ENCODE data around the gene MCU. TPM values are rescaled to one million over a fixed set of nuclear protein-coding genes. Genes with fewer than 3 reads are reported as not detected.
A peak's percentile ranks its signal among the peaks of the same experiment; 100 is the strongest.

Gene MCU
- total RNA-seq, 1 donor from 2014 or later = 31.8 TPM

DNA sequence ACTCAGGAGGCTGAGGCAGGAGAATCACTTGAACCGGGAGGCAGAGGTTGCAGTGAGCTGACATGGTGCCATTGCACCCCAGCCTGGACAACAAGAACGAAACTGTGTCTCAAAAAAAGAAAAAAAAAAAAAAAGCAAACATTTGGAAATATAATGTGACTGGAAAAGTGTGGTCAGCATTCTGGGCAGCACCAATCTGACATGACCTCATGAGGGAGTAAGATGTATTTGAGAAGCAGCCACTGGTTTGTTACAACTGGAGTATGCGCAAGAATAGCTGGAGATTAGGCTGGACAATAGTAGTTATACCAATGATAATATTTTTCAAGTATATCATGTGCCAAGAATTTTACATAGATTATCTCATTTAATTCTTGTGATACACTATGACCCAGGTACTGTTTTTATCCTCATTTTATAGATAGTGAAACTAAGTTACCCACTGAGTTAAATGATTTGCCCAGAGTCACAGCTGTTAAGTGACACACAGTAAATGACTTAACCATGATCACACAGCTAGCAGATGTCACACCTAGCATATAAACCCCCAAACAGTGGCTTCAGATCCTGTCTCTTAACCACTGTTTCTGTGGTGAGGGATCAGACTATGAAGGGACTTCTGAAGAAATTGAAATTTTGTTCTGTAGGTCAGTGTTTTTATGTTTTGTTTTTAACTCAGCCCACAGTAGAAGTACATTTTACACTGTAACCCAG is 11.1 kb downstream of the MCU start:
- Histone ChIP-seq H4K20me1 (ENCODE audit: insufficient read depth, low read length) (peaks cover 46% of the 10 kb centered on the region), H3K4me2 (ENCODE audit: low read length) (peak overlapping the region; percentile 28), H3K27ac (ENCODE audit: low read depth, low read length) (peak overlapping the region; percentile 45), H2AFZ (ENCODE audit: low read depth, low read length) (no peak overlapping the region), H3K27me3 (ENCODE audit: insufficient read depth, low read length) (no peaks in the 10 kb centered on the region), H3K79me2 (ENCODE audit: insufficient read depth, low read length) (peaks cover 93% of the 10 kb centered on the region), H3K9ac (ENCODE audit: low read length) (no peak overlapping the region), H3K4me3 (ENCODE audit: insufficient read depth, low read depth, low read length) (no peak overlapping the region), H3K4me1 (ENCODE audit: insufficient read depth, low read length) (peaks cover 6% of the 10 kb centered on the region), H3K9me3 (ENCODE audit: insufficient read depth, low read depth, low read length) (no peaks in the 10 kb centered on the region), H3K36me3 (ENCODE audit: insufficient read depth, low read length) (no peaks in the 10 kb centered on the region)
- Mint-ChIP-seq H3K4me3 (ENCODE audit: unreplicated experiment) (no peak overlapping the region), H3K27me3 (ENCODE audit: low read depth, unreplicated experiment) (no peaks in the 10 kb centered on the region), H3K4me1 (ENCODE audit: low read depth, unreplicated experiment) (peaks cover 8% of the 10 kb centered on the region), H3K9me3 (ENCODE audit: unreplicated experiment) (no peaks in the 10 kb centered on the region), H3K36me3 (ENCODE audit: low read depth, unreplicated experiment) (no peaks in the 10 kb centered on the region), H3K27ac (ENCODE audit: unreplicated experiment) (peak overlapping the region; percentile 22)
- FAIRE-seq = no peak
- DNase-seq (ENCODE audit: low read depth) = peak; percentile 73
- TF ChIP-seq, protein P1, sequence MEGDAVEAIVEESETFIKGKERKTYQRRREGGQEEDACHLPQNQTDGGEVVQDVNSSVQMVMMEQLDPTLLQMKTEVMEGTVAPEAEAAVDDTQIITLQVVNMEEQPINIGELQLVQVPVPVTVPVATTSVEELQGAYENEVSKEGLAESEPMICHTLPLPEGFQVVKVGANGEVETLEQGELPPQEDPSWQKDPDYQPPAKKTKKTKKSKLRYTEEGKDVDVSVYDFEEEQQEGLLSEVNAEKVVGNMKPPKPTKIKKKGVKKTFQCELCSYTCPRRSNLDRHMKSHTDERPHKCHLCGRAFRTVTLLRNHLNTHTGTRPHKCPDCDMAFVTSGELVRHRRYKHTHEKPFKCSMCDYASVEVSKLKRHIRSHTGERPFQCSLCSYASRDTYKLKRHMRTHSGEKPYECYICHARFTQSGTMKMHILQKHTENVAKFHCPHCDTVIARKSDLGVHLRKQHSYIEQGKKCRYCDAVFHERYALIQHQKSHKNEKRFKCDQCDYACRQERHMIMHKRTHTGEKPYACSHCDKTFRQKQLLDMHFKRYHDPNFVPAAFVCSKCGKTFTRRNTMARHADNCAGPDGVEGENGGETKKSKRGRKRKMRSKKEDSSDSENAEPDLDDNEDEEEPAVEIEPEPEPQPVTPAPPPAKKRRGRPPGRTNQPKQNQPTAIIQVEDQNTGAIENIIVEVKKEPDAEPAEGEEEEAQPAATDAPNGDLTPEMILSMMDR (IDR thresholded peaks at IDR 0.05; ENCODE audit: insufficient read depth, low read depth, low read length) = no peak
- TF ChIP-seq EZH2 (IDR thresholded peaks at IDR 0.05; ENCODE audit: insufficient read depth, low read length) = no peak

DNA sequence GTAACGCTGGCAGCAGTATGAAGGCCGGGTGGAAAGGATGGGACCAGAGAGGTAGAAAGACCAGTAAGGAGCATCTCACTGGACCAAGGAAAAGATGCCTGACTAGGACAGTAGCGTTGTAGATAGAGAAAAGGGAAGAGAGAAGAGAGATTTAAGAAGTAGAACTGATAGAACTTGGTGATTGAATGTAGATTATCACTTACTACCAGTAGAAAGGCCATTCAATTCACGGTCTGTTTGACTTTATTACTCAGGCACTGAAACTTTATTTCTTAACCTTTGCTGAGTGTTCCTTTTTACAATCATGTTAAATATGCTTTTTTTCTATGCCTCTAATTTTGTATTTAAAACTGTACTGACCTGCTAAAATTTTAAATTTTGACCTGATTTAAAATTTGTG is 12.2 kb downstream of the MCU start:
- H3K9me3 ChIP-seq (ENCODE audit: insufficient read depth, low read depth, low read length) = no peaks in the 10 kb centered on the region
- no peak overlapping the region for H2AFZ ChIP-seq (ENCODE audit: low read depth, low read length)
- no peak overlapping the region for H3K4me2 ChIP-seq (ENCODE audit: low read length)
- H3K4me3 Mint-ChIP-seq (ENCODE audit: unreplicated experiment) = no peak overlapping the region
- H3K9me3 Mint-ChIP-seq (ENCODE audit: unreplicated experiment) = no peaks in the 10 kb centered on the region
- H3K4me1 ChIP-seq (ENCODE audit: insufficient read depth, low read length) = peaks cover 15% of the 10 kb centered on the region
- DNase-seq (ENCODE audit: low read depth) (no peak), FAIRE-seq (no peak)
- H3K27me3 Mint-ChIP-seq (ENCODE audit: low read depth, unreplicated experiment) = no peaks in the 10 kb centered on the region
- H3K4me1 Mint-ChIP-seq (ENCODE audit: low read depth, unreplicated experiment) = peaks cover 8% of the 10 kb centered on the region
- H3K4me3 ChIP-seq (ENCODE audit: insufficient read depth, low read depth, low read length) = no peak overlapping the region
- no peak overlapping the region for H3K27ac ChIP-seq (ENCODE audit: low read depth, low read length)
- no peaks in the 10 kb centered on the region for H3K36me3 Mint-ChIP-seq (ENCODE audit: low read depth, unreplicated experiment)
- no peak overlapping the region for H3K9ac ChIP-seq (ENCODE audit: low read length)
- H3K27ac Mint-ChIP-seq (ENCODE audit: unreplicated experiment) = no peak overlapping the region
- peaks cover 92% of the 10 kb centered on the region for H3K79me2 ChIP-seq (ENCODE audit: insufficient read depth, low read length)
- no peak for TF ChIP-seq EZH2 (IDR thresholded peaks at IDR 0.05; ENCODE audit: insufficient read depth, low read length)
- TF ChIP-seq, protein P1 (IDR thresholded peaks at IDR 0.05; ENCODE audit: insufficient read depth, low read depth, low read length) = no peak
- H3K36me3 ChIP-seq (ENCODE audit: insufficient read depth, low read length) = no peaks in the 10 kb centered on the region
- peaks cover 36% of the 10 kb centered on the region for H4K20me1 ChIP-seq (ENCODE audit: insufficient read depth, low read length)
- H3K27me3 ChIP-seq (ENCODE audit: insufficient read depth, low read length) = no peaks in the 10 kb centered on the region

DNA sequence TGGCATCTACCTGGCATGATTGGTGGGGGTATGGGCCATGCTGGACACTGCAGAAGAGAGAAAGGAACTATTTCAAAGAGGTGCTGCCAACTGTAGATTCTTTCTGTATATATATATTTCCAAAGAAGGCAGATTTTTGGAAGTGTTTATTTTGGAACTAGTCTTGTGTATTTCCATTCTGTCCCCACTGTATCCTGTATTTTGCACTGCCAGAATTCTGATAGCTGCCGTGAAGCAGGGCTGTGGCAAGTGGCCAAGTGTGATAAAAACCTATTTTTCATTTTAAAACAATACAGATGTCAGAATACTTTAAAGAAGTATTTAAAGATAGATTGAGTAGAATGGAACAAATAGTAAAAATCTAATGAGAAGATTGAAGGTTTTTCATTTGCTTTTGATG is 17.1 kb downstream of the MCU start:
- H3K27me3 ChIP-seq (ENCODE audit: insufficient read depth, low read length) = no peaks in the 10 kb centered on the region
- no peak overlapping the region for H3K4me3 ChIP-seq (ENCODE audit: insufficient read depth, low read depth, low read length)
- peaks cover 30% of the 10 kb centered on the region for H3K4me1 ChIP-seq (ENCODE audit: insufficient read depth, low read length)
- peaks cover 2% of the 10 kb centered on the region for H4K20me1 ChIP-seq (ENCODE audit: insufficient read depth, low read length)
- H3K79me2 ChIP-seq (ENCODE audit: insufficient read depth, low read length) = peaks cover 68% of the 10 kb centered on the region
- H3K4me1 Mint-ChIP-seq (ENCODE audit: low read depth, unreplicated experiment) = peaks cover 15% of the 10 kb centered on the region
- peak; percentile 61 for DNase-seq (ENCODE audit: low read depth)
- H3K9ac ChIP-seq (ENCODE audit: low read length) = no peak overlapping the region
- no peak for FAIRE-seq
- no peaks in the 10 kb centered on the region for H3K36me3 ChIP-seq (ENCODE audit: insufficient read depth, low read length)
- no peak overlapping the region for H3K27ac ChIP-seq (ENCODE audit: low read depth, low read length)
- TF ChIP-seq EZH2 (IDR thresholded peaks at IDR 0.05; ENCODE audit: insufficient read depth, low read length) = no peak
- TF ChIP-seq, protein P1 (IDR thresholded peaks at IDR 0.05; ENCODE audit: insufficient read depth, low read depth, low read length) = no peak
- no peaks in the 10 kb centered on the region for H3K9me3 ChIP-seq (ENCODE audit: insufficient read depth, low read depth, low read length)
- H3K4me2 ChIP-seq (ENCODE audit: low read length) = no peak overlapping the region
- no peaks in the 10 kb centered on the region for H3K27me3 Mint-ChIP-seq (ENCODE audit: low read depth, unreplicated experiment)
- H3K9me3 Mint-ChIP-seq (ENCODE audit: unreplicated experiment) = no peaks in the 10 kb centered on the region
- no peak overlapping the region for H3K4me3 Mint-ChIP-seq (ENCODE audit: unreplicated experiment)
- no peak overlapping the region for H2AFZ ChIP-seq (ENCODE audit: low read depth, low read length)
- H3K27ac Mint-ChIP-seq (ENCODE audit: unreplicated experiment) = no peak overlapping the region
- no peaks in the 10 kb centered on the region for H3K36me3 Mint-ChIP-seq (ENCODE audit: low read depth, unreplicated experiment)
